WTC11 (cell line): Measurements from ENCODE around the gene COL5A1. TPM values are rescaled to one million over a fixed set of nuclear protein-coding genes. Genes with fewer than 3 reads are reported as not detected.

ENCODE experiments used
- ATAC-seq: fragments of 200-7000 bp; cut with Tn5 transposase; 2 replicates; pipeline ENCODE4 v1.10.0; 2021; ENCODE audit warnings: mild to moderate bottlenecking, moderate library complexity
- CTCF ChIA-PET: fragments of 300-600 bp; sonication (Branson Sonifier 250); formaldehyde crosslinking; loops from one replicate; lab custom pipeline; 2021; ENCODE audit warnings: antibody characterized with exemption; lab: Charles Lee
- POLR2A ChIA-PET: fragments of 350-600 bp; sonication (Branson Sonifier 250); formaldehyde crosslinking; loops from one replicate; lab custom pipeline; 2021; ENCODE audit warnings: antibody characterized with exemption; lab: Charles Lee
- DNase-seq: peaks from one replicate; pipeline ENCODE4 v3.0.0; 2021; ENCODE audit warnings: low spot score
- H3K27ac Mint-ChIP-seq: 2 replicates; pipeline ENCODE4 v1.8.0; 2021; ENCODE audit warnings: mixed read lengths
- H3K27me3 Mint-ChIP-seq: 2 replicates; pipeline ENCODE4 v1.8.0; 2021; ENCODE audit warnings: low read depth, mild to moderate bottlenecking, moderate library complexity, mixed read lengths
- H3K36me3 Mint-ChIP-seq: 2 replicates; pipeline ENCODE4 v1.8.0; 2021; ENCODE audit warnings: mixed read lengths
- H3K4me1 Mint-ChIP-seq: 2 replicates; pipeline ENCODE4 v1.8.0; 2022; ENCODE audit warnings: mixed read lengths
- H3K4me3 Mint-ChIP-seq: 2 replicates; pipeline ENCODE4 v1.8.0; 2021; ENCODE audit warnings: mild to moderate bottlenecking, moderate library complexity, mixed read lengths
- H3K9me3 Mint-ChIP-seq: 2 replicates; pipeline ENCODE4 v1.8.0; 2021; ENCODE audit warnings: mixed read lengths
- ELF4 ChIP-seq: sonication (generic); formaldehyde crosslinking; IDR thresholded peaks from 2 replicates; pipeline ENCODE4 v1.8.1; 2022; ENCODE audit warnings: low read depth, mild to moderate bottlenecking, moderate library complexity, missing genetic modification reagents
- EMX1 ChIP-seq: fragments of 250-450 bp; sonication (Bioruptor Pico); IDR thresholded peaks from 2 replicates; pipeline ENCODE4 v1.8.0; 2021; ENCODE audit warnings: mild to moderate bottlenecking
- ETV6 ChIP-seq: sonication (generic); formaldehyde crosslinking; IDR thresholded peaks from 2 replicates; pipeline ENCODE4 v1.8.1; 2022; ENCODE audit warnings: mild to moderate bottlenecking, missing genetic modification reagents
- GABPB1 ChIP-seq: sonication (generic); formaldehyde crosslinking; IDR thresholded peaks from 2 replicates; pipeline ENCODE4 v1.8.1; 2023; ENCODE audit warnings: mild to moderate bottlenecking, missing genetic modification reagents
- GTF2I ChIP-seq: fragments of 250-450 bp; sonication (Bioruptor Pico); conservative IDR thresholded peaks from 2 replicates; pipeline ENCODE4 v1.4.0; 2021; ENCODE audit warnings: mild to moderate bottlenecking
- IRF2 ChIP-seq: sonication (generic); formaldehyde crosslinking; IDR thresholded peaks from 2 replicates; pipeline ENCODE4 v1.8.0; 2022; ENCODE audit warnings: low read depth, missing genetic modification reagents, borderline replicate concordance
- OVOL2 ChIP-seq: fragments of 250-450 bp; sonication (Bioruptor Pico); IDR thresholded peaks from 2 replicates; pipeline ENCODE4 v1.9.0; 2021; ENCODE audit warnings: mild to moderate bottlenecking, borderline replicate concordance
- ZNF121 ChIP-seq: sonication (generic); formaldehyde crosslinking; IDR thresholded peaks from 2 replicates; pipeline ENCODE4 v1.8.0; 2023; ENCODE audit warnings: missing genetic modification reagents
- ZNF219 ChIP-seq: sonication (generic); formaldehyde crosslinking; IDR thresholded peaks from 2 replicates; pipeline ENCODE4 v1.8.0; 2023; ENCODE audit warnings: missing genetic modification reagents, mild to moderate bottlenecking, borderline replicate concordance
- ZNF317 ChIP-seq: sonication (generic); formaldehyde crosslinking; IDR thresholded peaks from 2 replicates; pipeline ENCODE4 v1.8.1; 2023; ENCODE audit warnings: low read depth, mild to moderate bottlenecking, moderate library complexity, missing genetic modification reagents, borderline replicate concordance
- ZNF423 ChIP-seq: fragments of 250-450 bp; sonication (Bioruptor Pico); IDR thresholded peaks from 2 replicates; pipeline ENCODE4 v2.1.2; 2022; ENCODE audit warnings: mild to moderate bottlenecking, moderate library complexity
- total RNA-seq: library from RNA; stranded (reverse); gene quantifications from 3 replicates; pipeline ENCODE4 v1.2.3, GENCODE V29; 2021
- TF ChIP-seq, protein P1 (sequence below): sonication (generic); formaldehyde crosslinking; IDR thresholded peaks from 2 replicates; pipeline ENCODE4 v1.8.1; 2022; ENCODE audit warnings: mild to moderate bottlenecking, missing genetic modification reagents, moderate library complexity, borderline replicate concordance
- TF ChIP-seq, protein P2 (sequence below): sonication (generic); formaldehyde crosslinking; IDR thresholded peaks from 2 replicates; pipeline ENCODE4 v1.8.1; 2022; ENCODE audit warnings: missing genetic modification reagents, borderline replicate concordance
- TF ChIP-seq, protein P3 (sequence below): sonication (generic); formaldehyde crosslinking; IDR thresholded peaks from 2 replicates; pipeline ENCODE4 v1.8.0; 2022; ENCODE audit warnings: mild to moderate bottlenecking, missing genetic modification reagents
- TF ChIP-seq, protein P4 (sequence below): sonication (generic); formaldehyde crosslinking; IDR thresholded peaks from 2 replicates; pipeline ENCODE4 v1.8.1; 2023; ENCODE audit warnings: mild to moderate bottlenecking, missing genetic modification reagents, moderate library complexity
- TF ChIP-seq, protein P5 (sequence below): sonication (generic); formaldehyde crosslinking; IDR thresholded peaks from 2 replicates; pipeline ENCODE4 v1.8.0; 2022; ENCODE audit warnings: mild to moderate bottlenecking, missing genetic modification reagents
- TF ChIP-seq, protein P6 (sequence below): fragments of 250-450 bp; sonication (Bioruptor Pico); conservative IDR thresholded peaks from 2 replicates; pipeline ENCODE4 v1.9.0; 2021; ENCODE audit warnings: mild to moderate bottlenecking
- TF ChIP-seq, protein P7 (sequence below): sonication (generic); formaldehyde crosslinking; conservative IDR thresholded peaks from 2 replicates; pipeline ENCODE4 v1.8.1; 2022; ENCODE audit warnings: mild to moderate bottlenecking, missing genetic modification reagents
- TF ChIP-seq, protein P8 (sequence below): sonication (generic); formaldehyde crosslinking; IDR thresholded peaks from 2 replicates; pipeline ENCODE4 v1.8.0; 2022; ENCODE audit warnings: missing genetic modification reagents

COL5A1 gene
- total RNA-seq, 1 experiment from 2014 or later, result 13.5 TPM

DNA sequence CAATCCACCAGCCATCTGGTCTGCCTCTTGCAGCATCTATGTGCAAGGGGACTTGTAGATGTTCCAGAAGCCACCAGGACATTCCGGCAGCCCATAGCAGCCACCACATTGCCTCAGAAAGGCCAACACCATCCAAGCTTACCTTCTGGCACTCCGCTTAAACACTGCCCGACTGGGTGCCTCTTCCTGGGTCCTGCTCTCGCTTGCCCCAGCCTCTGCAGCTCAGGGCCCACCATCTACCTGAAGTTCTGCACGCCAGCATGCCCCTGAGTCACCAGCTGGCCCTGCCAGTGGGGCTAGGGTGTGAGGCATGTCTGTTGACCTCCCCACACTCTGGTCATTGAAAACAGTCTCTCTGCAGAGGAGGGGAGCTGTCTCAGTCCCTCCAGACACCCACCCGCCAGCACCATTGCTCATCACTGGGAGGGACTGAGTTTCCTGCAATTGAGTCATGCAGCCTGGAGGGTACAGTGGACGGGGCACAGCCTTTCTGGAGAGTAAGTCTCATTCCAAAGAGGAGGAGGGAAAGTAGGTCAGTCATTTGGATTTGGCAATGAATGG, 16.9 kb upstream of the COL5A1 start:
- ChIA-PET POLR2A (no interaction called here), CTCF (interaction anchor here (1.1 kb wide), 1 partner anchor 16 kb away, joined by 3 read pairs; no protein-coding TSS in a partner anchor)
- Mint-ChIP-seq H3K36me3 (no peaks in the 10 kb centered on the region), H3K9me3 (no peaks in the 10 kb centered on the region), H3K4me1 (peaks cover 15% of the 10 kb centered on the region), H3K27me3 (no peaks in the 10 kb centered on the region), H3K4me3 (no peak overlapping the region), H3K27ac (no peak overlapping the region)
- ATAC-seq (no peak), DNase-seq (peak; percentile 2)
- TF ChIP-seq EMX1 (CRISPR knock-in tag) (no peak), GTF2I (no peak), ZNF423 (no peak), ELF4 (CRISPR knock-in tag) (no peak), ZNF121 (CRISPR knock-in tag) (no peak), ZNF317 (CRISPR knock-in tag) (no peak), GABPB1 (no peak), OVOL2 (CRISPR knock-in tag) (no peak)
- TF ChIP-seq, protein P1, sequence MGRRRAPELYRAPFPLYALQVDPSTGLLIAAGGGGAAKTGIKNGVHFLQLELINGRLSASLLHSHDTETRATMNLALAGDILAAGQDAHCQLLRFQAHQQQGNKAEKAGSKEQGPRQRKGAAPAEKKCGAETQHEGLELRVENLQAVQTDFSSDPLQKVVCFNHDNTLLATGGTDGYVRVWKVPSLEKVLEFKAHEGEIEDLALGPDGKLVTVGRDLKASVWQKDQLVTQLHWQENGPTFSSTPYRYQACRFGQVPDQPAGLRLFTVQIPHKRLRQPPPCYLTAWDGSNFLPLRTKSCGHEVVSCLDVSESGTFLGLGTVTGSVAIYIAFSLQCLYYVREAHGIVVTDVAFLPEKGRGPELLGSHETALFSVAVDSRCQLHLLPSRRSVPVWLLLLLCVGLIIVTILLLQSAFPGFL (CRISPR knock-in tag), result no peak
- TF ChIP-seq, protein P2, sequence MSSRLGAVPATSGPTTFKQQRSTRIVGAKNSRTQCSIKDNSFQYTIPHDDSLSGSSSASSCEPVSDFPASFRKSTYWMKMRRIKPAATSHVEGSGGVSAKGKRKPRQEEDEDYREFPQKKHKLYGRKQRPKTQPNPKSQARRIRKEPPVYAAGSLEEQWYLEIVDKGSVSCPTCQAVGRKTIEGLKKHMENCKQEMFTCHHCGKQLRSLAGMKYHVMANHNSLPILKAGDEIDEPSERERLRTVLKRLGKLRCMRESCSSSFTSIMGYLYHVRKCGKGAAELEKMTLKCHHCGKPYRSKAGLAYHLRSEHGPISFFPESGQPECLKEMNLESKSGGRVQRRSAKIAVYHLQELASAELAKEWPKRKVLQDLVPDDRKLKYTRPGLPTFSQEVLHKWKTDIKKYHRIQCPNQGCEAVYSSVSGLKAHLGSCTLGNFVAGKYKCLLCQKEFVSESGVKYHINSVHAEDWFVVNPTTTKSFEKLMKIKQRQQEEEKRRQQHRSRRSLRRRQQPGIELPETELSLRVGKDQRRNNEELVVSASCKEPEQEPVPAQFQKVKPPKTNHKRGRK (CRISPR knock-in tag), result no peak
- TF ChIP-seq, protein P3, sequence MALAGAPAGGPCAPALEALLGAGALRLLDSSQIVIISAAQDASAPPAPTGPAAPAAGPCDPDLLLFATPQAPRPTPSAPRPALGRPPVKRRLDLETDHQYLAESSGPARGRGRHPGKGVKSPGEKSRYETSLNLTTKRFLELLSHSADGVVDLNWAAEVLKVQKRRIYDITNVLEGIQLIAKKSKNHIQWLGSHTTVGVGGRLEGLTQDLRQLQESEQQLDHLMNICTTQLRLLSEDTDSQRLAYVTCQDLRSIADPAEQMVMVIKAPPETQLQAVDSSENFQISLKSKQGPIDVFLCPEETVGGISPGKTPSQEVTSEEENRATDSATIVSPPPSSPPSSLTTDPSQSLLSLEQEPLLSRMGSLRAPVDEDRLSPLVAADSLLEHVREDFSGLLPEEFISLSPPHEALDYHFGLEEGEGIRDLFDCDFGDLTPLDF (CRISPR knock-in tag), result no peak
- TF ChIP-seq, protein P4, sequence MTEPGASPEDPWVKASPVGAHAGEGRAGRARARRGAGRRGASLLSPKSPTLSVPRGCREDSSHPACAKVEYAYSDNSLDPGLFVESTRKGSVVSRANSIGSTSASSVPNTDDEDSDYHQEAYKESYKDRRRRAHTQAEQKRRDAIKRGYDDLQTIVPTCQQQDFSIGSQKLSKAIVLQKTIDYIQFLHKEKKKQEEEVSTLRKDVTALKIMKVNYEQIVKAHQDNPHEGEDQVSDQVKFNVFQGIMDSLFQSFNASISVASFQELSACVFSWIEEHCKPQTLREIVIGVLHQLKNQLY (CRISPR knock-in tag), result no peak
- TF ChIP-seq, protein P5, sequence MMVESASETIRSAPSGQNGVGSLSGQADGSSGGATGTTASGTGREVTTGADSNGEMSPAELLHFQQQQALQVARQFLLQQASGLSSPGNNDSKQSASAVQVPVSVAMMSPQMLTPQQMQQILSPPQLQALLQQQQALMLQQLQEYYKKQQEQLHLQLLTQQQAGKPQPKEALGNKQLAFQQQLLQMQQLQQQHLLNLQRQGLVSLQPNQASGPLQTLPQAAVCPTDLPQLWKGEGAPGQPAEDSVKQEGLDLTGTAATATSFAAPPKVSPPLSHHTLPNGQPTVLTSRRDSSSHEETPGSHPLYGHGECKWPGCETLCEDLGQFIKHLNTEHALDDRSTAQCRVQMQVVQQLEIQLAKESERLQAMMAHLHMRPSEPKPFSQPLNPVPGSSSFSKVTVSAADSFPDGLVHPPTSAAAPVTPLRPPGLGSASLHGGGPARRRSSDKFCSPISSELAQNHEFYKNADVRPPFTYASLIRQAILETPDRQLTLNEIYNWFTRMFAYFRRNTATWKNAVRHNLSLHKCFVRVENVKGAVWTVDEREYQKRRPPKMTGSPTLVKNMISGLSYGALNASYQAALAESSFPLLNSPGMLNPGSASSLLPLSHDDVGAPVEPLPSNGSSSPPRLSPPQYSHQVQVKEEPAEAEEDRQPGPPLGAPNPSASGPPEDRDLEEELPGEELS (CRISPR knock-in tag), result no peak

DNA sequence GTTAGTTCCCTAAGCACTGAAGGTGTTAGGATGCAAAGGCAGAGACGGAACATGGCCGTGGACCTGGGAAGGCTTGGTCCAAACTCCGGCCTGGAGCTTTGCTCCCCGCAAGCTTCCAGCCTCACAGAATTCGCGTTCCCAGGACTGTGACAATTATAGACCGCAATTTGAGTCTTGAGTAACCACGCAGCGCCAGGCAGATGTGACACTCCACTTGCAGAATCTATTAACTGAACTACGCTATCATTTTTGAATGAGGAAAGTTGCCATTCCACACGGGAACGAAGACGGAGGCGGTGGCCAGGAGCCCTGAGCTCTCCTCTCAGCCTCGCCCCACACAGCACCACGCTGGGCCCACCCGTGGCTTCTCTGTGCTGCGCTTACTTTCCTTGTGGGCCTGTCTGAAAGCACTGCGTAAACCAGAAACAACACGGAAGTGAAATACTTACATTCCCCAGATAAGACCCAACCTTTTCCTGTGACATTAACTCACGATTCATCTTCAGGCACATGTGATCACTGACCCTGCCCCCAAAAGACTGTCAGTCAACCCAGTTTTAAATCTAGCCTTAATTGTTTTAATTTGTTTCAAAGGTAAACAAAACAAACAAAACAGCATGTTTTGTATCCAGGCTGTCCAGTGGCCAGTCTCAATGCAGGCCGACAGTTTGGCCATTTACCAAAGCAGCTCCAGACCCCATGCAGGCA, 16.1 kb upstream of the COL5A1 start:
- ATAC-seq (no peak), DNase-seq (peak; percentile 7)
- CTCF ChIA-PET, result interaction anchor here (1.1 kb wide), 1 partner anchor 15 kb away, joined by 3 read pairs; no protein-coding TSS in a partner anchor
- Mint-ChIP-seq H3K36me3 (no peaks in the 10 kb centered on the region), H3K9me3 (no peaks in the 10 kb centered on the region), H3K27me3 (no peaks in the 10 kb centered on the region), H3K4me3 (no peak overlapping the region), H3K4me1 (peaks cover 15% of the 10 kb centered on the region), H3K27ac (no peak overlapping the region)
- POLR2A ChIA-PET, result no interaction called here
- TF ChIP-seq ETV6 (CRISPR knock-in tag), result no peak
- TF ChIP-seq ZNF219, result no peak
- TF ChIP-seq IRF2 (CRISPR knock-in tag), result no peak
- TF ChIP-seq, protein P6, sequence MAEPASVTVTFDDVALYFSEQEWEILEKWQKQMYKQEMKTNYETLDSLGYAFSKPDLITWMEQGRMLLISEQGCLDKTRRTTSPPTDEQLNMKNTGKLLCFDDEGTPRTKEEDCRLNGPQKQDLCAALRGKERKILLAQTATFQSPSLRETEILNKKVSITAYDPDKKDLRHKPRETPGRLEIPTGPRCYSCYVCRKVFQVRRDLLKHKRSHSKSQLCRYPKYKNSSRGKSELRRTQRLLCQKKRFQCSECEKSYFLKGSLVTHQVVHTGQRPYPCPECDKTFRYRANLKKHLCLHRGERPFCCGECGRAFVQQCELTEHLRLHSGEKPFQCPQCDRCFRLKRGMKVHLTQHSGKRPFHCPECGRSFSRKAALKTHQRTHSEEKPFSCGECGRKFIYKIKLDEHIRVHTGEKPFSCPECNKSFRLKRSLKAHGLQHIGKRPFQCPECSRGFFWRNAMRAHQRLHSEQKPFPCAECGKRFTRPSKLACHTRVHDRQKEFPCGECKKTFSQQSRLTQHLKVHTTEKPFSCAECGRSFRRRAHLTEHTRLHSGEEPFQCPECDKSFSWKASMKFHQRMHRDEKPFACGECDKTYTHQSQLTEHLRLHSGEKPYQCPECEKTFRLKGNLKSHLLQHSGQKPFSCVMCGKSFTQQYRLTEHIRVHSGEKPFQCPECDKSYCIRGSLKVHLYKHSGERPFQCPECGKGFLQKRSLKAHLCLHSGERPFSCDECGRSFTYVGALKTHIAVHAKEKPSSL, result no peak
- TF ChIP-seq, protein P7, sequence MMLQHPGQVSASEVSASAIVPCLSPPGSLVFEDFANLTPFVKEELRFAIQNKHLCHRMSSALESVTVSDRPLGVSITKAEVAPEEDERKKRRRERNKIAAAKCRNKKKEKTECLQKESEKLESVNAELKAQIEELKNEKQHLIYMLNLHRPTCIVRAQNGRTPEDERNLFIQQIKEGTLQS (CRISPR knock-in tag), result no peak
- TF ChIP-seq, protein P8, sequence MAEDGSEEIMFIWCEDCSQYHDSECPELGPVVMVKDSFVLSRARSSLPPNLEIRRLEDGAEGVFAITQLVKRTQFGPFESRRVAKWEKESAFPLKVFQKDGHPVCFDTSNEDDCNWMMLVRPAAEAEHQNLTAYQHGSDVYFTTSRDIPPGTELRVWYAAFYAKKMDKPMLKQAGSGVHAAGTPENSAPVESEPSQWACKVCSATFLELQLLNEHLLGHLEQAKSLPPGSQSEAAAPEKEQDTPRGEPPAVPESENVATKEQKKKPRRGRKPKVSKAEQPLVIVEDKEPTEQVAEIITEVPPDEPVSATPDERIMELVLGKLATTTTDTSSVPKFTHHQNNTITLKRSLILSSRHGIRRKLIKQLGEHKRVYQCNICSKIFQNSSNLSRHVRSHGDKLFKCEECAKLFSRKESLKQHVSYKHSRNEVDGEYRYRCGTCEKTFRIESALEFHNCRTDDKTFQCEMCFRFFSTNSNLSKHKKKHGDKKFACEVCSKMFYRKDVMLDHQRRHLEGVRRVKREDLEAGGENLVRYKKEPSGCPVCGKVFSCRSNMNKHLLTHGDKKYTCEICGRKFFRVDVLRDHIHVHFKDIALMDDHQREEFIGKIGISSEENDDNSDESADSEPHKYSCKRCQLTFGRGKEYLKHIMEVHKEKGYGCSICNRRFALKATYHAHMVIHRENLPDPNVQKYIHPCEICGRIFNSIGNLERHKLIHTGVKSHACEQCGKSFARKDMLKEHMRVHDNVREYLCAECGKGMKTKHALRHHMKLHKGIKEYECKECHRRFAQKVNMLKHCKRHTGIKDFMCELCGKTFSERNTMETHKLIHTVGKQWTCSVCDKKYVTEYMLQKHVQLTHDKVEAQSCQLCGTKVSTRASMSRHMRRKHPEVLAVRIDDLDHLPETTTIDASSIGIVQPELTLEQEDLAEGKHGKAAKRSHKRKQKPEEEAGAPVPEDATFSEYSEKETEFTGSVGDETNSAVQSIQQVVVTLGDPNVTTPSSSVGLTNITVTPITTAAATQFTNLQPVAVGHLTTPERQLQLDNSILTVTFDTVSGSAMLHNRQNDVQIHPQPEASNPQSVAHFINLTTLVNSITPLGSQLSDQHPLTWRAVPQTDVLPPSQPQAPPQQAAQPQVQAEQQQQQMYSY (CRISPR knock-in tag), result peak; percentile 88
- TF ChIP-seq ZNF423, result no peak
